Activated T-helper 17 cell treated with anti-CD3 and anti-CD28 coated beads, Interleukin-2, amount 50 U/mL, for 72 hours (primary cell): ENCODE results near the gene CNTNAP3B. TPM values are rescaled to one million over a fixed set of nuclear protein-coding genes. Genes with fewer than 3 reads are reported as not detected.
"Not testable (repeated sequence)": the region's sequence is repeated elsewhere in the genome, so short reads cannot be mapped to it uniquely, and the experiment has no call there.

Experiments
- ATAC-seq: fragments of 150-1000 bp; cut with Tn5 transposase; replicated peaks from 2 replicates; pipeline ENCODE4 v1.10.0; 2021; ENCODE audit warnings: mild to moderate bottlenecking, moderate library complexity
- H3K27ac Mint-ChIP-seq: one replicate; pipeline ENCODE4 v1.8.0; 2022; ENCODE audit warnings: mixed read lengths
- H3K27me3 Mint-ChIP-seq: one replicate; pipeline ENCODE4 v1.8.0; 2022; ENCODE audit warnings: mixed read lengths
- H3K36me3 Mint-ChIP-seq: one replicate; pipeline ENCODE4 v1.8.0; 2022; ENCODE audit warnings: low read depth, mild to moderate bottlenecking, mixed read lengths
- H3K4me1 Mint-ChIP-seq: one replicate; pipeline ENCODE4 v1.8.0; 2022; ENCODE audit warnings: mixed read lengths
- H3K4me3 Mint-ChIP-seq: one replicate; pipeline ENCODE4 v1.8.0; 2022; ENCODE audit warnings: mild to moderate bottlenecking, mixed read lengths
- H3K9me3 Mint-ChIP-seq: one replicate; pipeline ENCODE4 v1.8.0; 2022; ENCODE audit warnings: mixed read lengths
- total RNA-seq, 2 donors: library from RNA; stranded (reverse); gene quantifications; one replicate each; pipeline ENCODE4 v1.2.3, GENCODE V29; 2022

CNTNAP3B gene
- total RNA-seq = not detected

DNA sequence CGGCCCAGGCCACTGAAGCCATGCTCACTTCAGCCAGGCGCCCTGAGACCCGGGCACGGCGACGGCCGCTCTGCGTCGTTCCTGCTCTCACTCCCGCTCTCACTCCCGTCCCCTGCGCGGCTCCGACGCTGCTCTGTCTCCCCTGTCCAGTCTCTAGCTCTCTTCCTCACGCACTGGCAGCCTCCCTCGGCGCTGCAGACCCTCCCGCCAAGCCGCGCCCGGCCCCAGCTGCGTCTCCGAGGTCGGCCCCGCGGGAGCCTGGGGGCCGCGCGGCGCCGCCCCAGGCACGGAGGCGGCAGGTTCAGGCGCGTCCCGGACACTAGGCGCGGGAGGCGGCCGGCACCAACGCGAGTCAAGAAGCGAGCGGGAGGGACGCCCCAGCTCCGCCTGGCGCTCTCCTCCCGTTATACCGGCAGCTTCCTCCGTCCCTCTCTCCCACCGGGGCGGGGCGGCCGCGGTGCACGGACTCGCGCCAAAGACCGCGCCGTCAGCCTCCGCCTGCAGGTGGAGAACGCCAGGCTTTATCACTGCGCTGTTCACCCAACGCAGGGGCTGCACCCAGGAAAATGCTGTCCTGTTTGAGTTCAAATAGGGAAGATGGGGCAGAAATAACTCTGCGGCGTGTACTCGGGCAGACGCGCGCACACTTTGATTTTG, at the start of gene CNTNAP3B:
Gene CNTNAP3B, minus strand, starts transcription at position 354 of the 657 bp plus-strand sequence. Its CDS starts 332 bp downstream, at position 22.
- H3K4me1 Mint-ChIP-seq, H3K27ac Mint-ChIP-seq, H3K9me3 Mint-ChIP-seq, ATAC-seq, H3K4me3 Mint-ChIP-seq, H3K27me3 Mint-ChIP-seq, H3K36me3 Mint-ChIP-seq: not testable (repeated sequence)

- H3K9me3 Mint-ChIP-seq, H3K4me1 Mint-ChIP-seq, H3K27ac Mint-ChIP-seq, H3K4me3 Mint-ChIP-seq, H3K36me3 Mint-ChIP-seq, ATAC-seq, H3K27me3 Mint-ChIP-seq: not testable (repeated sequence)
These were observed 31.1 kb upstream of the CNTNAP3B start for GRCh38 chr9:42160299-42160698.

DNA sequence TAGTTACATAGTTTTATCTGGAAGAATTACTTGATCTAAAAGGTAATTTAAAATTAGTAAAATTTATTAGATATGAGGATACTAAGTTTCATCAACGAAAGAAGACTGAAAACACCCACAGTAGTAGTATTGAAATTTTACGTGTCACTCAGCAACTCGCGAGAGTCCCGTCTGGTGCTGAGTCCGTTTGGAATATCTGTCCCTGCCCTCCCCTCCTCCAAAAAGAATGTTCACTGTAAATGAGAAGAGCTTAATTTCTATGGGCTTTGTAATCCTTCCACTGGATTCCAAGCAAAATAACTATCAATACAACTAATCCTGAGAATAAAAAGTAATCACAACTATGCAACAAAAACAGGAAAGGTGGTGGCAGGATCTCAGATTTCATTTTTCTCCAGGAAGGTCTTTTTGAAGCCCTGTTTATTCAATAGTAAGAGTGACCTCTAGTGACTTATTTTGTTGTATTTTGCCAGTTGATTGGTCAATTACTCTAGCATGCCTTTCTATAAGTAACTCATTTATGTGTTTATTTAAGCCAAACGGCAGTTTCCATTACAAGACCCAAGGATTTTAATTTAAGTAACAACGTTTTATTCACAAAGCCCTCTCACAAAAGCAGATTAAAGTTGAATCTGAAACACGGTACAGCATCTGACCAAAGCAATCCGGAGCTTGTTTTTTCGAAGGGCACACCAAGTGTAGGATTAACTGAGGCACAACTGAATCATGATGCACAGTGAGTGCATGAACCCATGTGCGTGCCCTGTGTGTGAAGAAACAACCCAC, 2.0 kb downstream of the CNTNAP3B start:
- not testable (repeated sequence) for ATAC-seq, H3K27ac Mint-ChIP-seq, H3K9me3 Mint-ChIP-seq, H3K4me1 Mint-ChIP-seq, H3K4me3 Mint-ChIP-seq, H3K36me3 Mint-ChIP-seq, H3K27me3 Mint-ChIP-seq

- not testable (repeated sequence) for H3K27ac Mint-ChIP-seq, H3K36me3 Mint-ChIP-seq
These were observed 8.2 kb downstream of the CNTNAP3B start for GRCh38 chr9:42121007-42121406.

DNA sequence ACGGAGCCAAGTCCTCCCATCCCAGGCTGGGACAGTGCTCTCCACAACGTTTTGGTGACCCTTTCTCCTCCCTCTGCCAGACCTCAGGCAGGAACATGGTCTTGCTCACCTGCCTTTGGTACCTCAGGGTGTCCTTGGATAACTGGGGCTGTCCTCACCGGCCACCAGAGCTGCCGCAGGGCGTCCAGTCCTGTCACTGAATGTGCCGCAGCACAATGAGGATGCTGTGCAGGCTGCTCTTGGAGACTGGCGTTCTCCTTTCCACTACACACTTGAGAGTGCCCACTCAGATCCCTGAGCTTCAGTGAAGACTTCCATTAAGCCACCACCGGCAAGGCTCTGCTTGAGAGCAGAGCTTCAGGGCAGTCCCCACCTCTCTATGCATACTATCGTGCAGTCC, 33.3 kb downstream of the CNTNAP3B start:
- H3K4me1 Mint-ChIP-seq, H3K4me3 Mint-ChIP-seq, ATAC-seq, H3K27me3 Mint-ChIP-seq, H3K36me3 Mint-ChIP-seq, H3K9me3 Mint-ChIP-seq, H3K27ac Mint-ChIP-seq: not testable (repeated sequence)

More at GRCh38 chr9:42121007-42121406, 8.2 kb downstream of the CNTNAP3B start:
- not testable (repeated sequence) for H3K27me3 Mint-ChIP-seq, ATAC-seq, H3K4me1 Mint-ChIP-seq, H3K9me3 Mint-ChIP-seq, H3K4me3 Mint-ChIP-seq

DNA sequence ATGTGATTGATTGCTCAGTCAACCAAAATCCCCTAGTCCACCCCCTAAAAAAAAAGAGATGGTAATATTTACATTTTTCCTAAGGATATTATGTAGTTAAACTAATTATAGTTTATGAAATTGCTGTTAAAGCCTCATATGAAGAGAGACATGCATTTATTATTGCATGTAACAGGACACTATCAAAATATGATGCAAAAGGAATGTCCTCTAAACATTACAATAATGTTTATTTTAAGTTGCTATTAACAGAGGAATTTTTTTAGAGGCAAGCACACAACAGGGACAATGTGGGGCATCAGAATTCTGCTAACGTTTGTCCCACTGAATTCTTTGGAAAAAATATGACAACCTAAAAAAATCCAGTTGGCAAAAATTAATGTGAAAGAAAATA, 44.7 kb downstream of the CNTNAP3B start:
- not testable (repeated sequence) for ATAC-seq

DNA sequence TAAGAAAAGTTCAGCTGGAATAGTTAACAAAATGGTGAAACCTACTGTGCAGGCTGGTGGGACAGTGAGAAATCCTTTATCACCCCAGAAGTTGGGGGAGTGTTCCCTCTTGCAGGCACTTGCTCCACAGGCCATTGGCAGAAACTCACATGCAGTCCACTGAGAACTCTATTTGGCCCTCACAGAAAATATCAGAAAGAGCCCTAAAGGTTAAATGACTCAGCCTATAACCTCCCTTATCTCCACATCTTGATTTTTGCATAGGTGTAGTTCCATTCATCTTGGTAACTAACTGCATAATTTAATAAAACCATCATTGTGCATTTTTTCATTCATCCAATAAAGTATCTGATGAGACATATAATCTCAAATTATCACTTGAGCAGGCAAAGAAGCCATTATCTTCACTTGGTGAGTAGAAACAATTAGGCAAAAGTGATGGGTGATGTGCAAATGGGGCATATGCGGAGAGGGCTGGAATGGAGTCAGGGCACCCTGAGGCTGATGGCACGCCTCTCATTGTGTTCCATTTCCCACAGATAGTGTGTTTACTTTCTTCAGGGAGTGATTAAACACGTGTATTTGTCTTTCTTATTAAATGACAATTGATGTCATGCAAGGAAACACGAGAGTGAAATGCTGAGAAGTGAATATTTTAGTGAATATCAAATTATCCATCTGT, 45.2 kb downstream of the CNTNAP3B start:
- not testable (repeated sequence) for ATAC-seq, H3K27me3 Mint-ChIP-seq, H3K27ac Mint-ChIP-seq, H3K4me1 Mint-ChIP-seq, H3K36me3 Mint-ChIP-seq, H3K9me3 Mint-ChIP-seq, H3K4me3 Mint-ChIP-seq

More for the DNA sequence above, 44.7 kb downstream of the CNTNAP3B start:
- not testable (repeated sequence) for H3K27ac Mint-ChIP-seq, H3K27me3 Mint-ChIP-seq, H3K4me3 Mint-ChIP-seq, H3K36me3 Mint-ChIP-seq, H3K4me1 Mint-ChIP-seq, H3K9me3 Mint-ChIP-seq

DNA sequence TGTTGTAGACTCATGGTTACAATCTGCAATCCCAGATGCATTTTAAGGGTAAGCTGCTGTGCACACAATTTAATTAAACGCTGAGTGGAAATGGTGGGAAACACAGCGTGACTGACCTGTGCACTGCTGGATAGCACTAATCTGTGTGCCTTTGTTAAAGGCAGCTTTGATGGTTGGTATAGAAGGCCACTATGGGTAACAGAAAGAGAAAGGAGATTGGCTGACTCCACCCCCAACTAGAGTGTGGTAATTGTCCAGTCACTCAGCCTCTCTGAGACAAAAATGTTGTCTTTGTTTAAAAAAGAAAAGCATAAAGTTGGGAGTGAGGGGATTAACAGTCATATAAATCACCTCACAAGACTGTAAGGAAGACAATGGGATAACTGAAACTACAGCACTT, 48.9 kb downstream of the CNTNAP3B start:
- not testable (repeated sequence) for H3K27ac Mint-ChIP-seq, H3K4me1 Mint-ChIP-seq, H3K4me3 Mint-ChIP-seq

DNA sequence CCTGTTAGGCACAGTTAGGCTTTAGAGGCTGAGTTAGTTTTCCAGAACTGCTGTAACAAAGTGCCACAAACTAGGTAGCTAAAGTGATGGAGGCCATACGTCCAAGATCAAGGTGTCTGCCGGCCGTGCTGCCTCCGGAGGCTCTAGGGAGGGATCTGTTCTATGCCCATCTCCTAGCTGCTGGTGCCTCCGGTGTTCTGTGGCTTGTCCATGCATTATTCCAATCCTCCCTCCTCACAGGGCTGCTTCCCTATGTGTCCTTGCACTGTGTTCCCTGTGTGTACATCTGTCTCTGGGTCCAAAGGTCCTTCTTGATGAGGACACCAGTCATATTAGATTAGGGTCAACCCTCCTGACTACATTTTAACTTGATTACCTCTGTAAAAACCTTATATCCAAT, 54.4 kb downstream of the CNTNAP3B start:
- not testable (repeated sequence) for H3K27ac Mint-ChIP-seq, ATAC-seq, H3K4me1 Mint-ChIP-seq, H3K9me3 Mint-ChIP-seq, H3K36me3 Mint-ChIP-seq, H3K4me3 Mint-ChIP-seq, H3K27me3 Mint-ChIP-seq

More for the DNA sequence above, 48.9 kb downstream of the CNTNAP3B start:
- H3K36me3 Mint-ChIP-seq, H3K9me3 Mint-ChIP-seq, H3K27me3 Mint-ChIP-seq, ATAC-seq: not testable (repeated sequence)

DNA sequence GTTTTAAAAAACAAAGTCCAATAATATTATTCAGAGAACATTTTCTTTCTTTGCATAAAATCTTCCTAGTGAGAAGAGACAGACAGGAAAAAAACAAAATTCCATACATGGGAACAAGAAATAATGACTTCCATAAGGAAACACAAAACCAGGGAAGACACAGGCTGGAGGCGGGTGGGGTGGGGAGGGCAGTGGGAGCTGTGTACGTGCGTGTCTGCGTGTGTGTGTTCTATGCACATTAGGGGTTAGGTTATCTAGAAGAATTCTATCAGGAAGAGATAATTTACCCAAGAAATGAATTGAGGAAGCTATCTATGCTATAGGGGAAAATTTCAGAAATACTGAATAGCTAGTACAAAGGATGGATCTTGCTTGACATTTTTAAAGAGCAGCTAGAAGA, 58.2 kb downstream of the CNTNAP3B start:
- not testable (repeated sequence) for ATAC-seq, H3K4me1 Mint-ChIP-seq, H3K4me3 Mint-ChIP-seq, H3K9me3 Mint-ChIP-seq, H3K36me3 Mint-ChIP-seq, H3K27ac Mint-ChIP-seq, H3K27me3 Mint-ChIP-seq

DNA sequence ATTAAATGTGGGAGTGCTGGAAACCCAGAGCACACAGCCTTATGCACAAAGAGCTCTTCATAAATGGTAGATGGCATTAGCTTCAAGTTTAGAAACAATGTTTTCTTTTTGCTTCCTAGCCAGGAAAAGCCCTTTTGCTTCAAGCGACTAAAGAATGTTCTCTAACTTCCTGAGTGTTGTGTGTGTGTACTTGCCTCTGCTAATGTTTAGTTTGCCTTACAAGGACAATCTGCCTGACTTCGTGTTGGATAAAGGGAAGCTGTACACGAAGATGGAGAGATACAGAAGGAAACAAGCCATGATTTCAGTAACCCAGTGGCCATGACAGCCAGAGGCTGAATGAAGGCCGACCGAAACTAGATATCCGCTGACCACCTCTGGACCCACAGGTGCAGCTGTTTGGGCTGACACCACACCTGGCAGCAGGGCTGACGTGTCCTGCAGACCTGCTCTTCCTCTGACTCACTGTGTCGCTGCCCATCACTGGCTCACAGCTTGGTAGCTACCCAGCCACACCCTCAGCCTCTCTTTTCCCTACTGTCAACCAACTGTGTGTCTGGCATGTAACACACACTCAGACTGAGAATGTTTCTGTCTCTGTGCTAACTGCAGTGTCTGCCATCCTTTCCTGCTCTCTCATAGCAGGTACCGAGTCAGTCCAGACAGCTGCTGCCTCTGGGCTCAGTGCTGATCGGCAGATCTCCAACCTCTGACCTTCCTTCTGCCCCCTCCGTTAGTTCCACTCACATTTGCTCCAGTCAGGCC, 59.0 kb downstream of the CNTNAP3B start:
- not testable (repeated sequence) for H3K27ac Mint-ChIP-seq, H3K4me3 Mint-ChIP-seq, H3K4me1 Mint-ChIP-seq, H3K36me3 Mint-ChIP-seq, H3K9me3 Mint-ChIP-seq, H3K27me3 Mint-ChIP-seq, ATAC-seq

DNA sequence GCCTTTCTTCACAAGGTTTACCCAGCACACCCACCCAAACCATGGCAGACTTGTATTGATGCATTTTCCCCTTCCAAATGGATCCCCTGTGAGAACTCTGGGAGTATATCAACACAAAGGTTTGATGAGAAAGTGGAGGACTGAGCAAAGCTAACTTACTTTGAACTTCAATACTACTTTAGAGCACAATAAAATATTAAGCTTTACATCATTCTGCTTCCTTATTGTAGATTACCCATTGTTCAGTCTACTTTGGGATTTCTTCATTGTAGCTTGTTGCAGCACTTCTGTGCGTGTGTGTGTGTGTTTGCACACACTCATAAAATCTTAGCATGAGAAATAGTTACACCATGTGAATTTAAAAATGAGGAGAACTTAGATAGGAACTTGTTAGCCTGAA, 75.4 kb downstream of the CNTNAP3B start:
- ATAC-seq, H3K4me3 Mint-ChIP-seq: not testable (repeated sequence)

DNA sequence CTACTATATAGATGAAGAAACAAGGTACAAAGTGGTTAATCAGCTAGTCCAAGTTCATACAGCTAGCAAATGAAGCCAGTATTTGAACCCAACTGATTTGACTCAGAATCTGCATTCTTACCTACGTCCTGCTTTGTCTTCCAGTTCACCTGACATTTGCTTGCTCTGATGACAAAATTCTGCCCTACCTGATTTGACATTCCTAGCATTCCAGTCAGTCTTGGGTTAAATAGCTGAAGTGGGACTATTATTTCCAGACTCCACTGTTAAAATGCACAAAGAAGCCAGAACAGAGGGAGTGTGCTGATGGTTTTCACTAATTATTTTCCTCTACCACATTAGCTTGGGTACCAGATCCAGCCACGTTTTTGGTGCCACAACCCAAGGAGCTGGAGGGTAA, 78.5 kb downstream of the CNTNAP3B start:
- H3K9me3 Mint-ChIP-seq, H3K4me1 Mint-ChIP-seq, H3K27ac Mint-ChIP-seq, ATAC-seq, H3K4me3 Mint-ChIP-seq, H3K36me3 Mint-ChIP-seq, H3K27me3 Mint-ChIP-seq: not testable (repeated sequence)

More for the DNA sequence above, 75.4 kb downstream of the CNTNAP3B start:
- not testable (repeated sequence) for H3K27ac Mint-ChIP-seq, H3K27me3 Mint-ChIP-seq, H3K9me3 Mint-ChIP-seq, H3K4me1 Mint-ChIP-seq, H3K36me3 Mint-ChIP-seq

DNA sequence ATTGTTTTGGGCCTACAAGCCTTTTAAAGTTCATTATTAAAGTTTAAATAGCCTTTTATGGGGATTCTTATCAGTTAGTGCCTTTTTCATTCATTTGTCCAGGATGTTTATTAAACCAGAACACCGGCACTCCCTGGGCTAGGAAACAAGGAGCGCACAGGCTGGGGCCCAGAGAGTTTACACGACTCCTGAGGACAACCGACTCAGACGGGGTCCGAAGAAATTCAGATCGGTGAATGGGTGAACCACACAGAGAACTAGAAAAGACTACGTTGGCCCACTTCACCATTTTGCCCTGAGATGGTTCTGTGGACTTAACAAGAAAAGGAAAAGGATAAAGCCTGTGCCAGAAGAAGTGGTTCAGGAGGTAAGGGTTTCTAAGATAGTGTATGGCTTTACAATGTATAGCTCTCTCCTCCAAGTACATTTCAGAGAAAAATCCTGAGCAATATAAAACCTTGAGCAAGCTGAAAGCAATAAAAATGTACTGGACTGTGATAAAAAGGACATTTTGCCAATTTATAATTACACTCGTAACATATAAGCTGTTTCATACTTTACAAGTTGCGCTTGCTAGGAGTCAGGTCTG, 84.7 kb downstream of the CNTNAP3B start:
- not testable (repeated sequence) for H3K27ac Mint-ChIP-seq, H3K4me1 Mint-ChIP-seq, ATAC-seq

More for the DNA sequence above, 84.7 kb downstream of the CNTNAP3B start:
- not testable (repeated sequence) for H3K9me3 Mint-ChIP-seq, H3K36me3 Mint-ChIP-seq, H3K27me3 Mint-ChIP-seq, H3K4me3 Mint-ChIP-seq
